Peyer's patch (tissue), 4 donors: Measurements from ENCODE around the gene NOP56.

Experiments used
- POLR2A ChIP-seq, 2 donors: fragments of 450-650 bp; IDR thresholded peaks; one replicate each; pipeline ENCODE4 v1.5.1; 2017; ENCODE audit warnings: antibody characterized with exemption in 2 of 2, mild to moderate bottlenecking in 2 of 2, moderate library complexity in 2 of 2
- TF ChIP-seq, protein P1 (sequence below), 6 experiments: fragments of 450-650 bp in 4 of 6; fragments of 200-600 bp in 2 of 6; sonication (generic) in 1 of 6; IDR thresholded peaks; one replicate each; pipeline ENCODE4 v1.5.1; 2017 to 2019; ENCODE audit warnings: antibody characterized with exemption in 6 of 6, mild to moderate bottlenecking in 3 of 6, moderate library complexity in 1 of 6

DNA sequence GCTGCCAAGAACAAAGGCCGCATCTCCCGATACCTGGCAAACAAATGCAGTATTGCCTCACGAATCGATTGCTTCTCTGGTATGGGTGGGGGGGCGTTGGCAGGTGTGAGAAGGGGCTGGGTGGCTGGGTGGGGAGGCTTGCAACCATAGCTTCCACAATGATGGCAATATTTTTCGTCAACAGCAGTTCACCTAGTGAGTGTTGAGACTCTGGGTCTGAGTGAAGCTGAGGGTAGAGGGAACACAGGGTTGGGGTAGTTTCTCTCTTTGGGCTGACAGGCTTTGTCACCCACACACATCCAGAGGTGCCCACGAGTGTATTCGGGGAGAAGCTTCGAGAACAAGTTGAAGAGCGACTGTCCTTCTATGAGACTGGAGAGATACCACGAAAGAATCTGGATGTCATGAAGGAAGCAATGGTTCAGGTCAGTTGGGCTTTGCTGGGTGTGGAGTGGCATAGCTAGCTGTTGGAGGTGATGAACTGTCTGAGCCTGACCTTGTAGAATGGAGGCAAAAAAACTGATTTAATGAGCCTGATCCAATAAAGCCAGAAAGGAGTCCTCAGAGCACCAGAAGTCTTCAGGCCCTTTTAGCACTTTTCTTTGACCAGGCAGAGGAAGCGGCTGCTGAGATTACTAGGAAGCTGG, 4.2 kb downstream of the NOP56 start:
- TF ChIP-seq POLR2A (IDR thresholded peaks at IDR 0.05) = no peak
- TF ChIP-seq, protein P1, sequence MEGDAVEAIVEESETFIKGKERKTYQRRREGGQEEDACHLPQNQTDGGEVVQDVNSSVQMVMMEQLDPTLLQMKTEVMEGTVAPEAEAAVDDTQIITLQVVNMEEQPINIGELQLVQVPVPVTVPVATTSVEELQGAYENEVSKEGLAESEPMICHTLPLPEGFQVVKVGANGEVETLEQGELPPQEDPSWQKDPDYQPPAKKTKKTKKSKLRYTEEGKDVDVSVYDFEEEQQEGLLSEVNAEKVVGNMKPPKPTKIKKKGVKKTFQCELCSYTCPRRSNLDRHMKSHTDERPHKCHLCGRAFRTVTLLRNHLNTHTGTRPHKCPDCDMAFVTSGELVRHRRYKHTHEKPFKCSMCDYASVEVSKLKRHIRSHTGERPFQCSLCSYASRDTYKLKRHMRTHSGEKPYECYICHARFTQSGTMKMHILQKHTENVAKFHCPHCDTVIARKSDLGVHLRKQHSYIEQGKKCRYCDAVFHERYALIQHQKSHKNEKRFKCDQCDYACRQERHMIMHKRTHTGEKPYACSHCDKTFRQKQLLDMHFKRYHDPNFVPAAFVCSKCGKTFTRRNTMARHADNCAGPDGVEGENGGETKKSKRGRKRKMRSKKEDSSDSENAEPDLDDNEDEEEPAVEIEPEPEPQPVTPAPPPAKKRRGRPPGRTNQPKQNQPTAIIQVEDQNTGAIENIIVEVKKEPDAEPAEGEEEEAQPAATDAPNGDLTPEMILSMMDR (IDR thresholded peaks at IDR 0.05) = no peak
